ENCODE measurements around the gene COL5A2.

COL5A2 gene

DNA sequence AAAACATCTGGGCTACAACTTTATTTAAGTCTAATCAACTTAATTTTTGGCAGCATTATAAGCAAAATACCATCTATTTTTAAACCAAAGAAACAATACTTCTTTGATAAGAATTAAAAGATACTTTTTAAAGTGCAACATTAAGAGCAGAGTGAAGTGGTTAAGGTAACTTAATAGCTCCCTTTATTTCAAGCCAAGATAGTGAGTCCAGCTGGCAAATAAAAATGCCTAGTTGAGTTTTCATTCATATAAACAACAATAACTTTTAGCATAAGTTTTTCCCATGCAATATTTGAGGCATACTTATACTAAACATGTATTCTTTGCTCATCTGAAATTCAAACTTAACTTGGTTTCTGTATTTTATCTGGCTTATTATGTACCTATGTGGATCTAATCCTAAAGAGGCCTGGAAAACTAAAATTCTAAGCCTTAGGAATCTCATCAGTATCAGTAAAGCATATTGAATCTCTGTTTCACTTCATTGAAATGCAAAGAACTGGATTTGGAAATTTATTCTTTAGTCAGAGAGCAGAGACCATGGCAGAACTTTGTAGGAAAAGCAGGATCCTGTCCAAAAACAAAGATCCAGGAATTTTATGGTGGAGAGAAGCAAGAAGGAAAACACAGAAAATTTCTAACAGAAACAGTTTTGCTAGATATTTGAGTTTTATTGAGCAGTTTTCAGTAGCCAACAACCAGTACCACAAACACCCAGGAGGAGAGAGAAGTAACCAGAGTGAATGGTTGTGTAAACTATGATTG, 109.5 kb downstream of the COL5A2 start:
- TF ChIP-seq, protein P1, sequence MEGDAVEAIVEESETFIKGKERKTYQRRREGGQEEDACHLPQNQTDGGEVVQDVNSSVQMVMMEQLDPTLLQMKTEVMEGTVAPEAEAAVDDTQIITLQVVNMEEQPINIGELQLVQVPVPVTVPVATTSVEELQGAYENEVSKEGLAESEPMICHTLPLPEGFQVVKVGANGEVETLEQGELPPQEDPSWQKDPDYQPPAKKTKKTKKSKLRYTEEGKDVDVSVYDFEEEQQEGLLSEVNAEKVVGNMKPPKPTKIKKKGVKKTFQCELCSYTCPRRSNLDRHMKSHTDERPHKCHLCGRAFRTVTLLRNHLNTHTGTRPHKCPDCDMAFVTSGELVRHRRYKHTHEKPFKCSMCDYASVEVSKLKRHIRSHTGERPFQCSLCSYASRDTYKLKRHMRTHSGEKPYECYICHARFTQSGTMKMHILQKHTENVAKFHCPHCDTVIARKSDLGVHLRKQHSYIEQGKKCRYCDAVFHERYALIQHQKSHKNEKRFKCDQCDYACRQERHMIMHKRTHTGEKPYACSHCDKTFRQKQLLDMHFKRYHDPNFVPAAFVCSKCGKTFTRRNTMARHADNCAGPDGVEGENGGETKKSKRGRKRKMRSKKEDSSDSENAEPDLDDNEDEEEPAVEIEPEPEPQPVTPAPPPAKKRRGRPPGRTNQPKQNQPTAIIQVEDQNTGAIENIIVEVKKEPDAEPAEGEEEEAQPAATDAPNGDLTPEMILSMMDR (conservative IDR thresholded peaks at IDR 0.05; ENCODE audit: low read length): no peak
- no peak overlapping the region for H3K4me3 ChIP-seq (ENCODE audit: low read length)
- no peak for DNase-seq (ENCODE audit: low read depth)

DNA sequence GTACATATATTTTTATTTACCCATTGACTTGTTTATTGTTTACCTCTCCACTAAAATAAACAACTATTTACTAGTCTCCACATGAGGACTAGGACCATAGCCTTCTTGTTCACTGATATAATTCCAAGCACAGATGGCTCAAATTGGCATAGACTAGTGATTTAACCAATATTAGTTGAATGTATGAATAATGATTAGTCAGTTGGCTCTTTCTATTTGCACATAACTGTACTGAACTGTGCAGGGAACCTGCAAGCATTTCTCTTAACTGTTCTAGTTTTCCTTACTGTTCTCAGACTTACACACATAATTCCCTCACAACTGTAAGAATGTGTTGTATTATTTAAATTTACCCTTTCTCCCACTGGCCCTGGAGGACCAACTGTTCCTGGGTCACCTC, 113.5 kb downstream of the COL5A2 start:
- TF ChIP-seq, protein P1 (conservative IDR thresholded peaks at IDR 0.05; ENCODE audit: low read length): no peak
- DNase-seq (ENCODE audit: low read depth): no peak
- no peak overlapping the region for H3K4me3 ChIP-seq (ENCODE audit: low read length)

DNA sequence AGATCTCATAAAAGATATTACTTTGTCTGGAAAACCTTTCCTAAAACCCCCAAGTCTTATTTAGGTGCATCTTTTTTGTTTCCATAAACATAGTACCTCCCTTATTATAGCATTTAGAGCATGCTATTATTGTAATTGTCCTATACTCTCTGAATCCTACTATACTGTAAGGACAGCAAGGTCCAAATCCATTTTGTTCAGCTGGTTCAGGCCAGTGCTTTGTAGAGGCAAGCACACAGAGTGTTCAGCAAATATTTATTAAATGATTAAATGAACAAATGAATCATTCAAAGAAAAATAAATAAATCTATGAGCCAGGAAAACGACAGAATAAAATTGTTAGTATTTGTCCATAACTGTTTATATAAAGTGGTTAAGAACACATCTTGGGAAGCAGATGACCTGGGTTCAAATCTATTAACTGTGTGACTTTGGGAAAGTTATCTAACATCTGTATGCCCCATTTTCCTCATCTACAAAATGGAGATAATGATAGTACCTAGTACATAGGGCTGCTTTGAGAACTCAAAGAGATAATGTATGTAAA, 119.4 kb downstream of the COL5A2 start:
- H3K4me3 ChIP-seq (ENCODE audit: low read length): no peak overlapping the region
- DNase-seq (ENCODE audit: low read depth): no peak
- TF ChIP-seq, protein P1 (conservative IDR thresholded peaks at IDR 0.05; ENCODE audit: low read length): no peak

DNA sequence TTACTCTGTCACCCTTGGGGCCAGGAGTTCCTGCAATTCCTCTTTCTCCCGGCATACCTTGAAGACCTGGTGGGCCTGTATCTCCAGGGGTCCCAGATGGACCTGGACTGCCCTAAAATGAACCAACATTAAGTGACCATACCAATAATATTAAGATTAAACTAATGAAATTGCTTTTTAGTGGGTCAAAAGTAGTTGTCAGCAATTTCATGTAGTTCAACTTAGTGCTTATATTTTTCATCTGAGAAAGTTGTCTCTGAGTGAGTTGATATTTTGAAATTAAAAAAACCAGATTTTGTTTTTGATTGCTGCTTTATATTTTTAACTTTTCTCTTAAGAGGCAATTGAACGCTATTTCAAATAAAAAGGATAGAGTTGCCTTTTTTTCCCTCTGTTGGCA, 122.2 kb downstream of the COL5A2 start:
- TF ChIP-seq, protein P1 (conservative IDR thresholded peaks at IDR 0.05; ENCODE audit: low read length): no peak
- H3K4me3 ChIP-seq (ENCODE audit: low read length): no peak overlapping the region
- DNase-seq (ENCODE audit: low read depth): no peak

DNA sequence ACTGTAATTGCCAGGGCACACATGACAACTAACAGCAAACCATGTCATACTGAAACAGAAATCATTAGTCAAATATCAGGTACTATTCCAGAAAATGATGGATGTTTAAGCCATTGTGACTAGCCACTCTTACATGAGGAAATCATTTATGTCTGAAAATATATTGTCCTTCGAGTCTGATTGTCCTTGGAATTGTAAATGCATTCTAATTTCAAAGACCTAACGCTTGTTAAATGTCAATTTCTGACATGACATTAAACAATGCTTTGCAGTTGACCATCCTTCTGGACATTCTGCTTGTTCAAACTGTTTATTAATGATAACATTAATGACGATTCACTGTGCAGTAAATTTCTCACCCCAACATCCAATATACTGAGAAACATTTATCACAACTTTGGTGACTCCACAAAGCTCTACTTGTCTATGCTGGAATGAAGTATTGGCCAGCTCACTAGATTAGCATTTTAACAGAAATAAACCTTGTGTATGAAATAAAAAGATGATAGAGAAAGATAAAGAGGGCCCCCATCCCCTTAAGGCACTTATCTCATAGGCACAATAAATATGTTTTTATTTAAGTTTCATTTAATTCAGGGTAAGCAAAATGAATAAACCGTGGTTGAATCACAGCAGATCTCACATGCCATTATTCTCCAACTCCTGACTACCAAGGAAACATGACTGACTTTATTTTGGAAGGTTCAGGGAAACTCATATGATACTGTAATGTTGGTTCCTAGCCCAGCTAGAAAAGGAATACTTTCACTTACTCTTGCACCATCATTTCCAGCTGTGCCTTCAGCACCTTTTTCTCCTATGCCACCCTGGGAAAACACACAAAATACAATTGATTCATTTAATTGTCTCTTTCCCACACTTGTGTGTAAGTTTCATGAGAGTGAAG, 123.1 kb downstream of the COL5A2 start:
- peak; percentile 26 for DNase-seq (ENCODE audit: low read depth)
- no peak overlapping the region for H3K4me3 ChIP-seq (ENCODE audit: low read length)
- TF ChIP-seq, protein P1 (conservative IDR thresholded peaks at IDR 0.05; ENCODE audit: low read length): no peak

DNA sequence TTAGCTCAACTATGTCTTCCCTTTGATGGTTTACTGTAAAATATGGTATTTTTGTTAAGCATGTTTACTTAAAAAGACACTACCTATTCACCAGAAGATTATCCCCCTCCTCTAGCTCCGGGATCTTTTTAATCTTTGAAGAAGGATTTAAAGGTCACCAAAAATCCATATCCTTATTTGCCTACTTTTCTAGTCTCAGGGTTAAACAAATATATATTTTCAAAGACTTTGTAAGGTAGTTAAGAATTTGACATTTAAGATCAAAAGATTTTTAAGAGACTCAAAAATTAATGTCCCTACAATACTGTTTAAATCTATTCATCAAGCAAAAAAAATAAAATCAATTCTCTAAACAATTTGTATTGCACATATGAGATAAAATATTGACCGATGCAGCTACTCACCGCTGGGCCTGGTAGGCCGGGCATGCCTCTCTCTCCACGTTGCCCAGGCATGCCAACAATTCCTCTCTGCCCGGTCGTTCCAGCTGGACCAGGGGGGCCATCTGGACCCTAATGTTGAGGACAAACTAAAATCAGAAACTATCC, 129.3 kb downstream of the COL5A2 start:
- no peak overlapping the region for H3K4me3 ChIP-seq (ENCODE audit: low read length)
- DNase-seq (ENCODE audit: low read depth): no peak
- TF ChIP-seq, protein P1 (conservative IDR thresholded peaks at IDR 0.05; ENCODE audit: low read length): no peak

All from AG10803 (cell line).